HL-60/S4 (cell line): ENCODE measurements around the gene FAM228B.

ENCODE experiments used
- in situ Hi-C: fragments of 300-500 bp; cut with MboI; formaldehyde crosslinking; loops from 2 replicates; pipeline ENCODE4 v1.14.3; 2022; ENCODE audit warnings: low sequenced_read_pairs

Gene FAM228B

DNA sequence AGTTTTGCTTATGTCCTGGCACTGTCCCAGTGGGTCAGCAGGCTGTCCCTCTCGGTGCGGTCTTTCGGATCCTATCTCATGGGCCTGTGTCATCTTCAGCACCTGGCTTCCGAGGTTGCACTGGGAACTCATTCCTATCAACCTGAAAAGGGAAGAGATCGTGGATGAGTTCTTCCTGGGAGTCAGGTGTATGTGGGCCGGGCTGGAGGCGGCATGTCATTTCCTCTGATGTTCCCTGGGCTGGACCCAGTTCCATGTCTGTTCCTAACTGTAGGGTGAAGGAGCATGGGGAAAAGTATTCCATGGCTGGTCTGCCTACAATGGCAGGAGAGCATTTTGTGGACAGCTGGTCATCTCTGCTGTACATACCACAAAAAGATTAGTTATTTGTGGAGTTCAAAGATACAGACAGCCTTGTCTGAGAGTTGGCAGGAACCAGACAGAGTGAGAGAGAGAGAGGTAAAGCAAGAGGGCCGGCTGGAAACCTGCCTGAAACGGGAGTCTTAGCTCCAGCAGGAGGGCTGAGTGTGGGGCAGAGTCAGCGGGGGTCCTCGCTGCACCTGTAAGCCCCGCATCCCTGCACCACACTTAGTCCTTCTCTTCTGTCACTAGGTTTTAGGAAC is 76.8 kb downstream of the FAM228B start:
- in situ Hi-C loops = no loop called here

DNA sequence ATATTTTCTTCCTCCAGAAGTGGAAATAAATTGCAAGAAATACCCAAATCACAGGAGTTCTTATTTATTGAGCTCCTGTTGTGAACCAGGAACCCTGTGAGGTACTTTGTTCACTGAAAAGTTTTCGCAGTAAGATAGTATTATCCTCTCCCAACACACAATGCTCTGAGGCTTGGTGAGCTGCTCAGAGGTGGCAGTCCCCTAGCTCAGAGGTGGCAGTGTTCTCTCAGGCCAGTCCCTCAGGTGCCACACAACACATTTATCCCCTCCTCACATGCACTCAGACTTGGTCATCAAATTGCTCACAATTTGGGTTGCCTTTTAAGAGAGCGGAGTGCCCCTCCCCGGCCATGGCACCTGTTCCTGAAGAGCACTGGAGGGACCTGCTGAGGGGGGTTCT is 77.5 kb downstream of the FAM228B start:
- in situ Hi-C loops = no loop called here

DNA sequence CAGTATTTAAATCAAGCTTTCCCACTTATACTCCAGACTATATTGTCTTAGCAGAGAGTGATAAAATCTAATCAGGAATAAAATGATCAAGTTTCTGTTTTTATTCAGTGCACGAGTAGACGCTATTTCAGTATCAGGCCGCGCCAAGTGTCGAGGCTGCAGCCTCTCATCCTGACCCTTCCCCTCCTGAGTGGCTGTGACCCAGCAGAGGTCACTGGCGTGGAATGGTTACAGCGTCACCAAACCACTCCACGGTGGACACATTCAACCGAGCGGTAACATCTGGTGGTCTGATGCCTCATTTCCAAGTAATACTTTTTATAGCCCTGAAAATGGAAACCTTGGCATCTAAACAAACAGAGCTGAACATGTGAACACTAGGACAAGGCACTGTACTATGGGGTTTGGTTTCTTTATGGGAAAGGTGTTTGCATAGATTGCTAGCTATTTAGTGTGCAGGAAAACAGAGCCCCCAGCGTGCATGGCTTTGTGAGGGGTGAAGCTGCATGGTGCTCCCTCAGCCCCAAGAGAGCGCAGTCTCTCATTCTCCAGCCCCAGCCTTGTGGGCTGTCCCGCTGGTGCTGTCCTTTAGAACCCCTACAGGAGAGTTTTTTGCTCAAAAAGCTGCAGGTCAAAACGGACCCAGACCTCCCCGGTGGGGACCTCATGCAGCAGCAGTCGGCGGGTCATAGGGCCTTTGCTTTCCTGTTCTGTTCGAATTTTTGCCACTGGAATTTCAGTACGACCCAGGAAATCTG is 79.9 kb downstream of the FAM228B start:
- in situ Hi-C loops = no loop called here

- in situ Hi-C loops = no loop called here
Measured at GRCh38 chr2:24203787-24204150, 80.5 kb downstream of the FAM228B start.

GRCh38 chr2:24204505-24204904 is 81.2 kb downstream of the FAM228B start:
- in situ Hi-C loops = no loop called here

DNA sequence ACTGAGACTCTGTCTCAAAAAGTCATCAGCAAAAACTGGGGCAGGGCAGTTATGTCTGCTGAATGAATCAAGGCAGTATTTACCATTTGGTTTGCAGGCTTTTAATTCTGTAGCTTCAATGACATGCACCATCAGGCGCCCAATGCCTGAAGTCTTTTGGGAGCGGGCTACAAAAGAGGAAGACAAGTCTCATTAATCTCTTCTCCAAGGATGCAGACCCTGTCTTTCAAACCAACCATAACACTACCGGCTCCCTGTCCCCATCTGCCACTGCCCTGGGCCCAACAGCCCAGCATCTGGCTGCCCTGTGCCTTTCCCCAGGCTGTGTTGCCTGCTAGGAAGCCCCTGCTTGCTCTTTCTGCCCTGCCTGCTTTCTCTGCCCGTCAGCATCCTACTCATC is 81.9 kb downstream of the FAM228B start:
- in situ Hi-C loops = no loop called here

DNA sequence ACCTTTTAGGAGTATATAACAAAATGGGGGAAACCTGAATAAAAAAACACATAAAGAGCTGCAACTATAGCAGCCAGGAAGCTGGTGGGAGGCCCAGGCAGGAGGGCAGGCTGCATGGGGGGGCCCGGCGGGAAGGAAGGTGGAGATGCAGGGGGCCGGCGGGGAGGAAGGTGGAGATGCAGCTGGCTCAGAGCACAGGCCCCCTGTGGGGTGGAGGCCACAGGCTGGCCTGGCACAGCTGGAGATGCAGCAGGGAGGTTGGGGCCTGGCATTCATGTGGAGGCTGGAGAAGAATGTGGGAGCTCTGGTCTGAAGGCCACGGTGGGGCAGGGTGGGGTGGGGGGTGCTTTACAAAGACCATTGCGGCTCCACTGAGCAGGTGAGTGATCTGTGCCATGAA is 83.0 kb downstream of the FAM228B start:
- in situ Hi-C loops = no loop called here

DNA sequence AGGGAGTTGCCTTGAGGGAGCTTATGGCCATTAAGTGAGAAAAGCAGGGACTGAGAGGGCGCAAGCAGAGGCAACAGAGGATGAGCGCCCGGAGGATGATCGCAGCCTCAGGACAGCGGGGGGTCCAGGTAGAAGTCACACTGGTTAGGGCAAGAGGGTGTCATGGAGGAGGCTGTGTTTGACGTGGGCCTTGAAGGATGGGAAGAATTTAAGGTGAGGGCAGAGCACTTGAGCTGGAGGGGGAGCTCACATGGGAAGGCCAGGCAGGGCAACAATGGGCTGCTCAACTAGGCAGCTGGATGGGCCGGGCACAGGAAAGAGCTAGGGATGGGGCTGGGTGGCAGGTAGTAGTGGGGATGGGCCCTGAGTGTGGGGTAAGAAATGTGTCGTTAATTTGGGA is 83.4 kb downstream of the FAM228B start:
- in situ Hi-C loops = no loop called here

GRCh38 chr2:24207359-24207758 is 84.1 kb downstream of the FAM228B start:
- in situ Hi-C loops = no loop called here

DNA sequence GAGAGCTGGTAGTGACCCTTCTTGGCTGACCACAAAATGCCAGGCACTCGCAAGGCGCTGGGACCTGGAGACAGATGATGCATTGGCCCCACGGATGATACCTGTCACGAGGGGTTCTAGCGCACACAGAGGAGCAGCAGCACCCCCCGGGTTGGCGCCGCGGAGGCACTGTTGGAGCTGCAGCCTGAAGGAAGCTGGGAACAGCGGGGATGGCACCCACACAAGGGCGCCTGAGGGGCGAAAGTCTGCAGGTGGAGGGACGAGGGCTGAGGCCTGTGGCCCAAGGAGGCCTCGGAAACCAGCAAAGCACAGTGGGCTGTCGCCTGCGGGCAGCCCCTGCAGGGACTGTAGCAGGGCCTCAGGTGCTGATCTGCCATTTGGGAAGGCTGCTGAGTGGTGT is 85.2 kb downstream of the FAM228B start:
- in situ Hi-C loops = no loop called here

GRCh38 chr2:24209389-24210105 is 86.3 kb downstream of the FAM228B start:
- in situ Hi-C loops = no loop called here

GRCh38 chr2:24210106-24210455 is 86.8 kb downstream of the FAM228B start:
- in situ Hi-C loops = no loop called here

GRCh38 chr2:24210723-24211122 is 87.5 kb downstream of the FAM228B start:
- in situ Hi-C loops = no loop called here

DNA sequence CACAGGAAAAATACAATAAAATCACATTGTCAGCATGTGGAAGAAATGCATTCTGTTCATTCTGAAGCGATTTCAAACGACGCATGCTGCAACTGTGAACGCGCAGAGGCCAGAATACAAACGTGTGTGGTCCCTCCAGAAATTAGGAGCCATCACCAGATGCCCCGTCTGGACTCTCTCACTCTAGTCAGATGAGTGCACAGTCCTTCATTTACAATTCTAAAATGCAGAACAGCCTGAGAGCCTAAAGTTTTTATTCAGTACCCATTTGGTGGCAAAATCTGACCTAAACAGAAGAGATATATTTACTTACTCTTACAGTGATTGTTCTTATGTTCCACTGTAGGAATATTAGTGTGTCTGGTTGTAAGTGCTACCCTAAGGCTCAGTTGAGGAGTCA is 88.1 kb downstream of the FAM228B start:
- in situ Hi-C loops = no loop called here

DNA sequence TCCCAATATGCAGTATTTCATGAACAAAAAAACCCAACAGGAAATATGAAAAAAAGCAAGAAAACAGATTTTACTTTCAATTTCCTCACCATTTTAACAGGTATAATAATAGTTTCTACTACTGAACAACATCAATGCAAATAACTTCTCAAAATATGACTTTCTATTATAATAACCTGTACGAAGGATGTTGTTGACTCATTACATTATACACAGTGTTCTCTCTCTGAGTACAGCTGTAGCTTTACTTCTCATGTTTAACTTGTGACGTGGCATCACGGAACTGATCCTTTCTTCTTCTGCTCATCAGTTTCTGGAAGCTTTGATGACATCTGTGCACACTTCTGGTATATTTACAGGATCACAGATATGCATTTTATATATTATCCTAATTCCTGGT is 91.6 kb downstream of the FAM228B start:
- in situ Hi-C loops = no loop called here
